Mucosa of rectum (tissue), 2 donors: Measurements from ENCODE around the gene LOXL1.

ENCODE experiments used
- H3K27ac ChIP-seq, 2 donors: one replicate each; pipeline ENCODE4 v1.7.0; 2013; ENCODE audit warnings: inconsistent platforms in 2 of 2, low read depth in 2 of 2, low read length in 2 of 2
- H3K27me3 ChIP-seq, 2 donors: one replicate each; pipeline ENCODE4 v1.7.0; 2013; ENCODE audit warnings: low read length in 2 of 2; ENCODE audit not compliant: control insufficient read depth in 2 of 2, insufficient read depth in 2 of 2
- H3K36me3 ChIP-seq, 2 donors: one replicate each; pipeline ENCODE4 v1.7.0; 2013; ENCODE audit warnings: low read length in 2 of 2; ENCODE audit not compliant: control insufficient read depth in 2 of 2, insufficient read depth in 2 of 2
- H3K4me1 ChIP-seq, 2 donors: one replicate each; pipeline ENCODE4 v1.7.0; 2013; ENCODE audit warnings: low read length in 2 of 2, mild to moderate bottlenecking in 1 of 2; ENCODE audit not compliant: control insufficient read depth in 2 of 2, insufficient read depth in 2 of 2
- H3K4me3 ChIP-seq, 2 donors: one replicate each; pipeline ENCODE4 v1.7.0; 2013; ENCODE audit warnings: low read length in 2 of 2
- H3K9ac ChIP-seq, 2 donors: one replicate each; pipeline ENCODE4 v1.7.0; 2013; ENCODE audit warnings: low read length in 2 of 2, low read depth in 1 of 2, mild to moderate bottlenecking in 1 of 2
- H3K9me3 ChIP-seq, 2 donors: one replicate each; pipeline ENCODE4 v1.7.0; 2013; ENCODE audit warnings: low read length in 2 of 2; ENCODE audit not compliant: control insufficient read depth in 2 of 2
- donor health status: healthy.
- donor health status: Normal muscosa, but diverticular disease.

Gene LOXL1

GRCh38 chr15:73900095-73900712 is 26.1 kb upstream of the LOXL1 start:
- H3K27ac ChIP-seq = no peak overlapping the region
- H3K9me3 ChIP-seq = no peaks in the 10 kb centered on the region
- H3K36me3 ChIP-seq = no peaks in the 10 kb centered on the region
- H3K4me1 ChIP-seq = no peaks in the 10 kb centered on the region
- H3K4me3 ChIP-seq = no peak overlapping the region
- H3K9ac ChIP-seq = no peak overlapping the region
- no peaks in the 10 kb centered on the region for H3K27me3 ChIP-seq

- no peak overlapping the region for H3K4me3 ChIP-seq
These were observed 25.0 kb upstream of the LOXL1 start for GRCh38 chr15:73901126-73901810.

GRCh38 chr15:73902121-73903020 is 23.9 kb upstream of the LOXL1 start:
- no peaks in the 10 kb centered on the region for H3K27me3 ChIP-seq
- no peaks in the 10 kb centered on the region for H3K9me3 ChIP-seq
- no peaks in the 10 kb centered on the region for H3K36me3 ChIP-seq
- no peak overlapping the region for H3K9ac ChIP-seq
- H3K4me3 ChIP-seq = no peak overlapping the region
- H3K27ac ChIP-seq = no peak overlapping the region
- H3K4me1 ChIP-seq = no peaks in the 10 kb centered on the region

More at GRCh38 chr15:73901126-73901810, 25.0 kb upstream of the LOXL1 start:
- Histone ChIP-seq H3K36me3 (no peaks in the 10 kb centered on the region), H3K9me3 (no peaks in the 10 kb centered on the region), H3K27me3 (no peaks in the 10 kb centered on the region), H3K9ac (no peak overlapping the region), H3K27ac (no peak overlapping the region), H3K4me1 (no peaks in the 10 kb centered on the region)

DNA sequence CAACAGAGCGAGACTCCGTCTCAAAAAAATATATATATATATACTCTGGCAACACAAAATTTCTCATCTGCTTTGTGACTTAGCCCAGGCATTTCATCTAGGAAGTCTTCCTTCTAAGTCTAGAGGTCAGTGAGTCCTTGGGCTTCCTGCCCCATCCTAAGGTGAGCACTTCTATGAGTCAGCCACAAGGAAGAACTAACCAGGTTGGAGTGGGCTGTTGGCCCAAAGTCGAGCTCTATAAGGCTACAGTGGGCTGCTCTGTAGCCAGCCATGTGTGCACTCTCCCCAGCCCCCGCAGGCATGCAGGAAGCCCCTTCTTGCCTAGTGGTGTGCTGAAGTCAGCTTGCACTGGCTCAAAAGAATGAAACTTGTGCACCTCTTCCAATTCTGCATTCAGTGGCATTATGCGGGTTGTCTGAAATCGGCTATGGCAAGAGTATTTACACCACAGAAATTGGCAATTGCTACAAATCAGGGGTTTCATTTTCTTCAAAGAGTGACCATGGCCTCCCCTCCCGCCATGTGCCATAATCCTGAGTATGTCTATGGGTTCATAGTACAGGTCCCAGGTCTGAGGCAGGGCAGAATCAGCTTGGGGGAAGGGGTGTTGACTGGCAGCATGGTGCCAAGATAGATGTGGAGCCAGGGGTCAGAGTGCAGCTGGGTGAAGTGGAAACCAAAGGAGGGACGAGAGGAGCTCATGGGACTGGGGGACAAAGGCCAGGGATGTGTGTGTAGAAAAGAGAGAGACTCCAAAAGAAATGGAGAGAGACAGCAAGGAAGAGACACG is 22.0 kb upstream of the LOXL1 start:
- H3K27me3 ChIP-seq = no peaks in the 10 kb centered on the region
- H3K9me3 ChIP-seq = no peaks in the 10 kb centered on the region
- H3K36me3 ChIP-seq = no peaks in the 10 kb centered on the region
- no peak overlapping the region for H3K9ac ChIP-seq
- H3K27ac ChIP-seq = no peak overlapping the region
- H3K4me1 ChIP-seq = peaks cover 0 to 2% of the 10 kb centered on the region in 2 donors
- H3K4me3 ChIP-seq = no peak overlapping the region

DNA sequence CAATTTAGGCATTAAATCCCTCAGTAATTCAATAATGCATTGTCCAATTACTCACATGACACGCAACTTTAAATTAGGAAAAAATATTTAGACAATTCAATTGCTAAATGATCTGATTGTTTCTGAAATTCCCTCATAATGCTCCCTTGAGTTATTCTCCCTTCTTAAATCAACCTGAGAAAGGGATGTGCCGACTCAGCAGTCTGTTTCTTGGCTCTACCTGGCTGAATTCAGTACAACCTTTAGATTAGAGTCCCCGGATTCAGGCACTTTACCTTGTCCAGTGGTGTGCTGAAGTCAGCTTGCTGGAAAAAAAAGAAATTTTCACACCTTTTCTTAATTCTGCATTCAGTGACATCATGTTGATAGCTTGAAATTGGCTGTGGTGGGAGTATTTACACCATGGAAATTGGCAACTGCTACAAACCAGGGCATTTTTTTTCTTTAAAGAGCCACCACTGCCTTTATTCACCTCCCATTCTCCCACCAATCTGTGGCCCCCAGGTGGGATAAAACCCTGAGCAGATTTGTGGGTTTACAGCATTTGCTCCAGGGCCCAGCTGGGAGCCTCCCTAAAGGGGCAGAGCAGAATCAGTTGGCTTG is 20.9 kb upstream of the LOXL1 start:
- H3K27me3 ChIP-seq = no peaks in the 10 kb centered on the region
- H3K27ac ChIP-seq = no peak overlapping the region
- H3K4me3 ChIP-seq = no peak overlapping the region
- H3K4me1 ChIP-seq = peaks cover 0 to 2% of the 10 kb centered on the region in 2 donors
- no peaks in the 10 kb centered on the region for H3K36me3 ChIP-seq
- no peak overlapping the region for H3K9ac ChIP-seq
- no peaks in the 10 kb centered on the region for H3K9me3 ChIP-seq

DNA sequence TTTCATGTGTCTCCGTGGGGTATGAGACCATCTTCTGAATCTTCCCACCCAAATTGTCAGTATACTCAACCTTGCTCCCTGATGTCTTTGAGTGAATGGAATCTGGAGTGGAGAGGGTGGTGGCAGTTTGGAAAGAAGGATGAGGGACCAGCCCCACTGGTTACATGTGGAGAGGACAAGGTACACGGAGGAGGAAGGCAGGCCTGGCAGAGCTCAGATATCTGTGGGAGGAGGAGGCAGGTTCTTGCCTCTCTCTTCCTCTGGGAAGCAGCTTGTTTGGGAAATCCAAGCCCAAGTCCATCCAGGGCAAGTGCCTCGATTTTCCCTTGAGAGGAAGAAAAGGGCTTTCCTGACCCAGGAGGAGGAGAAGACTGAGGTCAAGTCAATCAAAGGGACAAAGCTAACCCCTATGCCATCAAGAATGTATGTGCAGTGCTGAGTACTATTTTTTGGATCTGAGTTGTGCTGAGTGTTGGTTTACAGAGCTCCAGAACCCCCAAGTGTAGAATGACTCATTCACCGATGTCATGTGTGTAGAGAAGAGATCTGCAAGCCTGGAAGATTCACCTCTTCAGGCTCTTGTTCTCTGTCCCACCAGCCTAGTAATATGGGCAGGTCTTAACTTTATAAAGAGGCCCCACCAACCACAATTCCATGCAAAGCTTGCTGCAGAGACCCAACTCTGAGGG is 19.8 kb upstream of the LOXL1 start:
- peaks cover 0 to 2% of the 10 kb centered on the region in 2 donors for H3K4me1 ChIP-seq
- no peak overlapping the region for H3K4me3 ChIP-seq
- peaks cover 0 to 4% of the 10 kb centered on the region in 2 donors for H3K27me3 ChIP-seq

GRCh38 chr15:73907035-73907408 is 19.2 kb upstream of the LOXL1 start:
- H3K9me3 ChIP-seq = no peaks in the 10 kb centered on the region
- H3K36me3 ChIP-seq = no peaks in the 10 kb centered on the region
- no peak overlapping the region for H3K4me3 ChIP-seq
- no peak overlapping the region for H3K9ac ChIP-seq
- H3K27ac ChIP-seq = no peak overlapping the region
- H3K27me3 ChIP-seq = peaks cover 0 to 4% of the 10 kb centered on the region in 2 donors
- peaks cover 0 to 2% of the 10 kb centered on the region in 2 donors for H3K4me1 ChIP-seq

More for the DNA sequence above, 19.8 kb upstream of the LOXL1 start:
- Histone ChIP-seq H3K9ac (no peak overlapping the region), H3K36me3 (no peaks in the 10 kb centered on the region), H3K9me3 (no peaks in the 10 kb centered on the region), H3K27ac (no peak overlapping the region)

- peaks cover 0 to 2% of the 10 kb centered on the region in 2 donors for H3K4me1 ChIP-seq
- peaks cover 0 to 4% of the 10 kb centered on the region in 2 donors for H3K27me3 ChIP-seq
- no peaks in the 10 kb centered on the region for H3K9me3 ChIP-seq
- no peaks in the 10 kb centered on the region for H3K36me3 ChIP-seq
- no peak overlapping the region for H3K27ac ChIP-seq
- H3K9ac ChIP-seq = no peak overlapping the region
- H3K4me3 ChIP-seq = no peak overlapping the region
These were observed 18.0 kb upstream of the LOXL1 start for GRCh38 chr15:73908030-73908821.

GRCh38 chr15:73908822-73909122 is 17.5 kb upstream of the LOXL1 start:
- H3K4me3 ChIP-seq = no peak overlapping the region
- no peaks in the 10 kb centered on the region for H3K9me3 ChIP-seq
- peaks cover 0 to 2% of the 10 kb centered on the region in 2 donors for H3K4me1 ChIP-seq
- H3K9ac ChIP-seq = no peak overlapping the region
- H3K36me3 ChIP-seq = no peaks in the 10 kb centered on the region
- H3K27ac ChIP-seq = no peak overlapping the region
- peaks cover 0 to 4% of the 10 kb centered on the region in 2 donors for H3K27me3 ChIP-seq
